GM20431 (cell line): ENCODE results near the gene ABCC4.

Experiments
- in situ Hi-C: fragments of 300-500 bp; cut with MseI, MboI; formaldehyde crosslinking; loops from one replicate; pipeline ENCODE4 v1.15.0; 2020; ENCODE audit warnings: low sequenced_read_pairs; ENCODE audit not compliant: unreplicated experiment

ABCC4 gene

DNA sequence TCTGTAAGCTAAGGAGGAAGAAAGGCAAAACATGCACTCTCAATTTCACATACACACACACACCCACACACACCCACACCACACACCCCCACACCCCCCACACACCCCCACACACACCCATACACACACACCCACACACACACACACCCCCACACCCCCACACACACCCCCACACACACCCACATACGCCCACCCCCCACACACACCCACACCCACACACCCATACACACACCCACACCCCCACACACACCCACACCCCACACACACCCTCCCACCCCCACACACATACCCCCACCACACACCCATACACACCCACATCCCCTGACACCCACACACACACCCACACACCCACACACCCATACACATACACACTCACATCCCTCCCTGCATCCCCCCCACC is 276.1 kb downstream of the ABCC4 start:
- in situ Hi-C loops, result no loop called here

- in situ Hi-C loops, result no loop called here
These were observed 277.8 kb downstream of the ABCC4 start for GRCh38 chr13:95023405-95023804.

DNA sequence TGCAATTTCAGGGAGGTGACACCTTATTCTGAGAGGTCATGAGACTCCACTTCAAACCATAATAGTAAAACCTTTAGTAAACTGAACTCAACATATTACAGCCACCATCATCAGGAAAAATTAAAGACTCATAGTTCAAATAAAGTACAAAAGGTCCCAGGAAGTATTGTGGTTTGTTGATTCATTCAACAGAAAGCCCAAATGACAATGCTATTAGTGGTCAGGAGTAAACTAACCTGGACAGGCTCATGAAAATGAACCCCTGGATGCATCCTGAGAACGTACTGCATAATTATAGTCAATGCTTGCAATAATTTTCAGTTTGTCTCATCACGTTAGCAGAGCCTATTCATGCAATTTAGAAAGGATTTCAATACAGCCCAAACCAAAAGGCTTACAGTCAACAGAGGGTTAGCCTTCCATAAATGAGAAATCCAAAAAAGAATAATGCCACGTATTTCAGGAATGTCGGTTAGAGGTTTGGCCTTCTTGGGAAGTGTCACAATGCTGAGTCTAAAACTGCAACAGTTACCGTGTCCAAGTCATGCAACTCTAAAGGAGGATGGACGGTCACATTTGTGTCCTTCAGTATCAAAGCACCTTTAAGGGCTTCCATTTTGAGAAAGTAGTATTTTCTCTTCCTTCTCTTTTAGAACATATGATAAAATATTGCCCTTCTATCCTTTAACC is 280.8 kb downstream of the ABCC4 start:
- in situ Hi-C loops, result no loop called here

- in situ Hi-C loops, result no loop called here
These were observed 281.4 kb downstream of the ABCC4 start for GRCh38 chr13:95019886-95020285.

GRCh38 chr13:95007322-95007721 is 293.9 kb downstream of the ABCC4 start:
- in situ Hi-C loops, result no loop called here

GRCh38 chr13:95005300-95005699 is 296.0 kb downstream of the ABCC4 start:
- in situ Hi-C loops, result no loop called here

GRCh38 chr13:95003019-95003813 is 298.0 kb downstream of the ABCC4 start:
- in situ Hi-C loops, result no loop called here

- in situ Hi-C loops, result no loop called here
These were observed 299.1 kb downstream of the ABCC4 start for GRCh38 chr13:95002126-95002525.

DNA sequence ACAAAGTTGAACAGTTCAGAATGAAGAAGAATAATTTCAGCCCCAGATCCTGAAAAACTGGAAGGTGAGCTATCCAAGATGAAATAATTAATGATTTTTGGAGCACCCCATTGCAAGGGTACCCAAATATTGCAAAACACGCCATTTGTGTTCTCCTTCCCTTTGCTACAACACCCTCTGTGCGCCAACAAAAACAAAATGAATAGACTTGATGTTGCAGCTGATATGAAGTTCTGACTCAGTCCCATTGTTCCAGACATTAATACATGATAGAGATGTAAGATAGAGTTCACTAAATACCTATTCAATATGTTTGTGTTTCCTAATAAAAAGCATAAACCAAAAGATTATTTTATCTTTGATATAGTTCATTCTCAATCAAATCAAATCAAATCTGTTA is 301.4 kb downstream of the ABCC4 start:
- in situ Hi-C loops, result no loop called here

DNA sequence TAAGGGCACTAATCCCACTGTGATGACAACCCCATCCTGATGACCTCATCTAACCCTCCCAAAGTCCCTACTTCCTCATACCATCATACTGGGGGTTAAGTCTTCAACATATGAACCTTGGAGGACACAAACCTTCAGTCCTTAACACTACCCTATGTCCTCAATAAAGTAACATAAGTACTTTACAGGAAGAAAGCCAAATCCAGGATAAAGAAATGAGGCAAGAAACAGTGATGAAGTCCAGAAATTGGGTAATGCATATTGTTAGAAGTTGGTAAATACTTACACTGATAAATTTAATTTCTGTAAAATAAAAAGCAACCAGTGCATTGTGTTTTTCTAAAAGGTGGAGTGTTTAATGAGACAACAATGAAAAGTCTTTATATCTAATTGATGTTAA is 304.1 kb downstream of the ABCC4 start:
- in situ Hi-C loops, result no loop called here

- in situ Hi-C loops, result no loop called here
These were observed 304.8 kb downstream of the ABCC4 start for GRCh38 chr13:94996445-94996844.

DNA sequence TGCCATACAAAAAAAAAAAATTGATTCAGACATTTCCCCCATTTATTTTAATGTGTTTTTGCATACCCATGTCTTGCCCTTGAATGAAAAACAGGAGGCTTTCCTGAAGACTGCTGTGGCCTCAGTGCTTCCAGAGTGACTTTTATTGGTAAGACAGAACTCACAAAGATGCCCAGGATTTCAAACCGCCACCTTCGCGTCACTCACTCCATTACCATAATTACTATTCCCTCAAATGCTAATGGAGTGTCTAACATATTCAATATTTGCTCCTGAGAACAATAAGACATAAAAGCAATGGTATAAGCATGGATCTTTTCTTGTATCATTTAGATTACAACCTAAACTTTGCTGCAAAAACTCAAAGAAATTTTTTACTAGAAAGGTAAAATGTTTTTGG is 306.7 kb downstream of the ABCC4 start:
- in situ Hi-C loops, result no loop called here

DNA sequence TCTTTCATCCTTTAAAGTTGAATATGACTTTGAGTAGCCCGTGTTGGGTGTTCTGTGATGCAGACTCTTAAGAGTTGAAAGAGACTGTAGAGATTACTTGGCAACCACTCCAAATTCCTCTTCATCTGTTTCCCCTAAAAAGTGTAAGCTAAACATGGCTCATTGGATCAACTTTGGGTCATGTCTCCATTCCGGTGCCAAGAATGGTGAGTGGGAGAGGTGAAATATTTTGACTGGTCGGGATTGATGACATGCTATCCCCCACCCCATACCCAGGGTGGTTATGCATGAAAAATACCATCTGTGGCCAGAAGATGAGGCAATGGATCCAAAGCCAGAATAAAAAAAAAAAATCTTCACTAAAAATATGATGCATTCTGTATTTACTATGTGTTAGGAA is 307.6 kb downstream of the ABCC4 start:
- in situ Hi-C loops, result no loop called here

- in situ Hi-C loops, result no loop called here
These were observed 309.0 kb downstream of the ABCC4 start for GRCh38 chr13:94992036-94992960.

DNA sequence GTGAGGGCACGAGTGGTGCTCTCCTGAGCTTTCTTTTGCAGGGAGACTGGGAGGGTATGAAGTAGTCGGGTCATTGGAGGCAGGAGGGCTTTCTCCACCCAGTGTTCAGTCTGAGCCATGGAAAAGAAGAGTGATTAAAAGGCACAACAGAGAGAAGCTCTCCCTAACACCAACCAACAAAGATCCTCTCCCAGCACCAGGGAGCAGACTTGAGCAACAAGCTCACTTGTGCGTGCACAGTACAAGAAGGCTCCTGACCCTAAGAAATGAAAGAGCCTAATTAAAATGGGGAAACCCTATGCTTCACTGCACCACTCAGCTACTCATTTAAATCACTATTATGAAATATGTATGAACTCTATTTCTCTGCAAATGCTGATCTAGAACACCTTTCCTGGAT is 312.6 kb downstream of the ABCC4 start:
- in situ Hi-C loops, result no loop called here

- in situ Hi-C loops, result no loop called here
These were observed 313.4 kb downstream of the ABCC4 start for GRCh38 chr13:94987869-94988268.

GRCh38 chr13:94987081-94987480 is 314.2 kb downstream of the ABCC4 start:
- in situ Hi-C loops, result no loop called here

DNA sequence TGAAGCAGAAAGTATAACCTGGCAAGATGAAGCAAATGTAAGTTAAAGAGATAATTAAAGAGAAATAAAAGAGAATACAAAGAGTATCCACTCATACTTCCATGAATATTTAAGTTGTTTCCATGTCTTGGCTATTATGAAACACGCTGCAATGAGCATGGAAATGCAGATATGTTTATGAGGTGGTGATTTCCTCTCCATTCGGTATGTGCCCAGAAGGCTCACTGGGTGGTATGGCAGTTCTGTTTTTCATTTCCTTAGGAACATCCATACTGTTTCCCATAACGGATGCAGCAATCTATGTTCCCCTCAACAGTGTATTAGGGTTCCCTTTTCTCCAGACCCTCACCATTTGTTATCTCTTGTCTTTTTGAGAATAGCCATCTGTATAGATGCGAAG is 316.3 kb downstream of the ABCC4 start:
- in situ Hi-C loops, result no loop called here

- in situ Hi-C loops, result no loop called here
These were observed 322.7 kb downstream of the ABCC4 start for GRCh38 chr13:94978516-94978915.

DNA sequence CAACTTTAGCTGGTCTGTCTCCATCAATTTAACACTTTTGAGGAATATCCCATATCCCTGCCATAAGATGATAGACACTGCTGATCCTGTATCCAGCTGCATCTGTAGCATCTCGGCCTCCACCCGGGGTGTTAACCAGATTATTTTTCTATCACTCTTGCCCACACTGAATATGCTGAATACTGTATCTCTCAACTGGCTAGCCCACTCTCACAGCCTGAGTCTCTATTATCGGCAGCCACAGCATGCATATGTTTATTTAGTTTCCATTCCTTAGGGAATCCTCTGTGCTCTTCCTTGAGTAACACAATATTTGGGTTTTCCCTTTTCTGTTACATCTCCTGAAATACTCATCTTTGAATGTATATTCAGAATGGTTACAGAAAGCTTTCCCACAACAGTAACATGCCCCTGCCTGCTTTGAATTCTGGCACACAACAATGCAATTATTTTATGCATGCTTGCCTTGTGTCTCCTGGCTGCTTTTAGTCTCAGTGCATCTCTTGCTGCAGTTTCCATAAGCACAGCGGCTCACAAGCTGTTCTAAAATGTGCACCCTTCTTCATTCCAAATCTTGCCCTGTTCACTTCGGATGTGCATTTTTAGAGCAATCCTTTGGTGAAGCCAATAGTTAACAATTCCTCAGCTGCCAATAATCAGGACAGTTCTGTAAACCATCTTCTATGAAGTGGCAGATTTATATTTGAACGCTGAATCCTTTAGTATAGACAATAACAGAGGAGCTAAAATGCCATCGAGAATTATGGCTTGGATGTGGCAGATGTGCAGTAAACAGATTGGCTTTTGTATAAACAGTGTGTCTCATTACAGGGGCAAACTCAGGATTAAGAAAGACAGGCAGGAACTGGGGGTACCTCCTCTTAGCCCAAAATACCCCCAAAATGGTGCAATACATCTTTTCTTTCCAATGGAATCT is 327.0 kb downstream of the ABCC4 start:
- in situ Hi-C loops, result no loop called here
